ENCODE results near the gene OPRM1.

The OPRM1 gene

DNA sequence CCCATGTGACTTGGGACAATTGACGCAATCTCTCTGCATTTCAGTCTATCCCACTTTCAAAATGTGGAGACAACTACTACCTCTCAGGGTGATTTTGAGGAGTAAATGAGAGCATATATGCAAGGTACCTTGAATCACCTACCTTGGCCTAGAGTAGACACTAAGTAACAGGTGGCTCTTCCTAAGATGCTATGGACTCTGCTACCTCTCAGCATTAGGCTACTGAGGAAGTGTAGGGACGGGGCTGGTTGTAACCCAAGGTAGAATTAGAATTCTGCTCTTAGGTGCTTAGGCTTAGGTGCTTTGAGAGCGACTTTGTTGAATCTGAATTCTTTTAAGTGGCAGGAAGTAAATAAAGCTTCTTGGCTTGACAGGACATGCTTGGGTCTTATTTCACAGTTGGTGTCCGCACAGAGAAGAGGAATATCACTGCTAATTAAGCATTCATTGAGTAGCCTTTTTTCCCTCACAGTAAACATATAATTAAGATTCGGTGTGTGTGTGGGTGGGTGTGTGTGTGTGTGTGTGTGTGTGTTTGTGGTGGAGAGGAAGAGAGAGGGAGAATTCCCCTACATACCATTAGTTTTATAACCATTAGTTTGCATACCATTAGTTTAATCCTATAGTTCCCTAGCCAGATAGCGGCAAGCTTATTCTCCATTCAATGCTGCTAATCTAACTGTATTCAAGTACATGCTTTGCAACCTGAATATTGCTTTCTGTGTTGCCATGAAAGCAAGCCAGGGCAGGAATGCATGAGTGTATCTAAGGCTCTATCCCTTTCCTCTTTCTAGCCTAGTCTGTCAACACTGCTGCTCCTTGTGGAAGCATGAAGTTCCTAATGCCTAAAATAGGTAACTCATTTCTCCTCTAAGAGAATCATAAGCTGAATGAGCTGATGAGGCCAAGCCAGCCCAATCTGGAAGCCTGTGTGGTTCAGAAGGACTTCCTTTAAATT, 205.0 kb downstream of the OPRM1 start:
- no peak for DNase-seq

DNA sequence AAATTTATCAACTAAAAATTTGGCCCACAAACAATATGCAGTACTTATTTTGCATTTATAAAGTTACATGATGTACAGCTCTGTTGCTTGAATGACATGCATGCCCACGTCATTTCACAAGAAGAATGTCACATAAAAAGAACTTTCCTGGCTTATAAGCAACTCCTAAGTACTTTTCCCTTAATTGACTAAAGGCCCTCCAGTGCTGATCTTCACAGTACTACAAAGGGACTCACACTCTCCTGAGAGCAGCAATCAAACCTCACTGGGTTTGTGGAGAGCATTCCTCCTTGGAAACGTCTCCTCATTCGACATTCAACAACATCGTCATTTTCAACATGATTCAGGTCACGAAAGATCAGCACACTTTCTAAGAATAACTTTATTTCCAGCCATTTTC, 206.5 kb downstream of the OPRM1 start:
- no peak for DNase-seq

GRCh38 chr6:154246723-154247118, 207.7 kb downstream of the OPRM1 start:
- no peak for DNase-seq

GRCh38 chr6:154247119-154247861, 208.2 kb downstream of the OPRM1 start:
- DNase-seq, result no peak

GRCh38 chr6:154249499-154250298, 210.7 kb downstream of the OPRM1 start:
- DNase-seq, result no peak

DNA sequence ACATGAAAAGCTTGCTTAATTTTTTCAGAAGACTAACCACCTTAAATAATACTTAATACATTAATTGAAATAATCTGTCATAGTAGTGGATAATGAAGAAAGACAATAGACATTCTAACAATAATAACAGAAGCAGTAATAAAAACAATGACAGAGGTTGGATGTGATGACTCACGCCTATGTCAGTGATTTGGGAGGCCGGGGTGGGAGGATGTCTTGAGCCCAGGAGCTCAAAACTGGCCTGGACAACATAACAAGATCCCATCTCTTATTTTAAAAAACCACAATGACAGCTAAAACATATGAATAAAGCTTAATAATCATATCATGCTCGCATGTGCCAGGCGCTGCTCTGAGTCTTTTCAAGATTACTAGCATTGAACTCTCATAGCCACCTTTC, 212.1 kb downstream of the OPRM1 start:
- DNase-seq, result no peak

DNA sequence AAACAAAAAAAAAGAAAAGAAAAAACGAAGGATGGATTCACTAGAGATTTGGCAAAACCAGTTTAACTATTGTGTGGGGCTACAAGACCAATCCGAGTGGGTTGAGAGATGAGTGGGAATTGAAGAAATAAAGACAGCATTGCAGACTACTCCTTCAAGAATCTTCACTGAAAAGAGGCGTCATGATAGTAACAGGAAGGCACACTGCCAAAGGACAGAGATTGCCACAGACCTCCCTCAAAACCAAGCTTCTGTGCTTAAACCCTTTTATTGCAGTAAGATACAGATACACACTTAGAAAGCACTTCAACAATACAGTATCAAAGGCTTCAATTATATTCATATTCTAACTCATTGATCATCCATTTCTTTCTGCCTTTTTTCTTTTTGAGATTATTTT, 213.6 kb downstream of the OPRM1 start:
- no peak for DNase-seq

DNA sequence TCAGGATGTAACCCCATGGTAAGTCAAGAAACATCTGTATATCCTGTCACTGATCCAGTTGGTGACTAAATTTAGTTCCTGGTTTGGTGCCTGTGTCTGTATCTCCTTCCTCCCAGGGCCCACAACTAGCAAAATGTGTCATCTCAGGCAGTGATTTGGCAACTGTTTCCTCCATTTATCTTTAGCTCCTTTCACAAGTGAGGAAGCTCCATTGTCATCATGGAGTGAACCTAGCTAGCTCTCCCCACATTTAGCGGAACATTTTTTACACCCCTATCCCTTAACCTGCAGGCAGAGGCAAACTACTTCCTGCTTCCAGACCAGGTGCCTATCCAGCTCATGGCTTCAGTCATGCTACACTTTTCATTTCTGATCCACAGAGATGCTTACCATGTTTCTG, 218.0 kb downstream of the OPRM1 start:
- DNase-seq, result no peak

- DNase-seq, result no peak
These were observed 219.2 kb downstream of the OPRM1 start for GRCh38 chr6:154258064-154258757.

DNA sequence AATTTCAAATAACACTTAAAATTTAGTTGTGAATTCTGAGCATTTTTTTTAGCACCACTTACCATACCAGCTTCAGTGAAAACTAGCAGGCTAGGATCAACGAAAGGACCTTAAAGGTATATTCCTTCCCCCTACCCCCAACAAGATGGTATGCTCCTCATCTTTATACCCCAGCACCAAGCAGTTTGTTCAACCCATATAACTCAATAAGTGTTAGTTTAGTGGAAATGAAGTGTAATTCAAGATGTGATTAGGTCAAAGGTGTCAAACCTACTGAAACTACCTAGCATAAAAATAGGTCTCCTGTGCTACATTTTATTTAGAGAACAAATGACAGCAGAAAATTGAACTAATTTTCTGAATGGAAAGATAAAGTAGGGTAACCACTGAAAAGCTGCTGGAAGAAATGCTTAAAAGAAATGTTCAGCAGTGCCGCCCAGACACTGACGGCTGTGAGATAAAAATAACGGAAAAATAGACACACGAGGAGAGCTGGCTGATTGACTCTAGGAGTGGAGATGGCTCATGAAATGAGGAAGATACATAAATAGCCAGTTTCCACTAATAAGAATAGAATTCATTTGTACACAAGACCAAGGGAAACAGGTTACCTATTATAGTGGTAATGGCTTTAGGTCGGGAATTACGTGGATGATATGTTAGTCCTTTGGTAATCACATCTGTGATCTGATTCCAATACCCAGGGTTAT, 222.8 kb downstream of the OPRM1 start:
- DNase-seq, result no peak

DNA sequence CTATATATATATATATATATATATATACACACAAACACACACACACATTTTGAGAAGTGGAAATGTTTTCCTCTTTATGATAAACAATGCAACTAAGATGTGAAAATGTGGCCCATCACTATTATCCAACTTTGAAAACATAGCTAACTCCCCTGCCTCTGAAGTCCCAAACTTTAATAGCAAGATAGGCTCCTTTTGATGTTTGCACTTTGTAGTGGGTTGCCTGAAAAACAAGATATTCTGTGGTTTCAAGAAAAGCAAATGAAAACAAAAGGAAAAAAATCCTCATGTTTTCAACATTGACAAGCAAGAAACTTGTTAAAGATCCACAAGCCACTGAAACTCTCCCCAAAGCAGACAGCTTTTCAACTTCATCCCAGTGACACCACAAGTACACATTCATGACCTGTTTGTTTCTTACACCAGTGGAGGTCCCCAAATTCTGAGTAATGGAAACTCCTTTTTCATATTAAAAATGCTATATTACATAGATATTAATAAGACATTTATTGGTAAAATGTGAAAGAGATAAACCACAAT, 227.6 kb downstream of the OPRM1 start:
- no peak for DNase-seq

DNA sequence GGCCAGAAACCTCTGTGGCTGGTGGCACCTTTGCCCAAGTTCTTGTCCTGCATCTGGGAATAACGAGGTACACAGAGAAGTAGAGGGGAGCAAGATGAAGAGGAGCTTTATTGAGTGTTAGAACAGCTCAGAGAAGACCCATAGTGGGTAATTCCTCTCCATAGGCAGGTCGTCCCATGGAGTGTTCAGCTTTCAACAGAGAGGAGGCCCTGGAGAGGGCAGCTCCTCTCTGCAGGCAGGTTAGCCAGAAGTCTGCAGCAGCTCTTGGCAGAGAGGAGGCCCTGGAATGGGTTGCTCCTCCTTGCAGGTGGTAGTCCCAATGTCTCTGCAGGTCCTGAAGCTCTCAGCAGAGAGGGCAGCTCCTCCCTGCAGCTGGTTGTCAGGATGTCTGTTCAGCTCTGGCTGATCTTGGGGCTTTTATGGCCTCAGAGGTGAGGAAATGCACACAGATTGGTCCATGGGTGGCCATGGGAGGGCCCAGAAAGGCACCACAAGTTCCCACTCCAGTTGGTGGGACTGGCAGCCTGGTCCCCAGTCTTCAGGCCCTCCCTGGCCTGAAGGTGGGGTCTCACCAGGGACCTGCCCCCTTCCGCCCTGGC, 228.6 kb downstream of the OPRM1 start:
- no peak for DNase-seq

DNA sequence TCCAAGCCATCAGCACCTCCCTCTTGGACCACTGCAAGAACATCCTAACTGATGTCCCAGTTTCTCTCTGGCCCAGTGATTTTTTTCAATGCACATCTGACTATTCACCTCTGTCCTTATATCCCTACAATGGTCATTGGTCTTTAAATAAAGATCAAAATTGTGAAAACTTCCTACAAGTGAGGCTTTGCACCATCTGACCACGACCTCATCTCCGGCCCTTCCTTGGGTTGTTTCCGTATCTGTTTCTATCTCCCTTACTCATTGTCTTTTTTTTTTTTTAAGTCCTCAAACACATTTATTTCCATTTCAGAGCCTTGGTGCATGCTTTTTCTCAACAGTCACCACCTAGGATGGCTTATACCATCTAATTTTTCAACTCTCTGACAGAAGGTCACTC, 229.4 kb downstream of the OPRM1 start:
- no peak for DNase-seq

GRCh38 chr6:154274168-154274567, 235.1 kb downstream of the OPRM1 start:
- no peak for DNase-seq

DNA sequence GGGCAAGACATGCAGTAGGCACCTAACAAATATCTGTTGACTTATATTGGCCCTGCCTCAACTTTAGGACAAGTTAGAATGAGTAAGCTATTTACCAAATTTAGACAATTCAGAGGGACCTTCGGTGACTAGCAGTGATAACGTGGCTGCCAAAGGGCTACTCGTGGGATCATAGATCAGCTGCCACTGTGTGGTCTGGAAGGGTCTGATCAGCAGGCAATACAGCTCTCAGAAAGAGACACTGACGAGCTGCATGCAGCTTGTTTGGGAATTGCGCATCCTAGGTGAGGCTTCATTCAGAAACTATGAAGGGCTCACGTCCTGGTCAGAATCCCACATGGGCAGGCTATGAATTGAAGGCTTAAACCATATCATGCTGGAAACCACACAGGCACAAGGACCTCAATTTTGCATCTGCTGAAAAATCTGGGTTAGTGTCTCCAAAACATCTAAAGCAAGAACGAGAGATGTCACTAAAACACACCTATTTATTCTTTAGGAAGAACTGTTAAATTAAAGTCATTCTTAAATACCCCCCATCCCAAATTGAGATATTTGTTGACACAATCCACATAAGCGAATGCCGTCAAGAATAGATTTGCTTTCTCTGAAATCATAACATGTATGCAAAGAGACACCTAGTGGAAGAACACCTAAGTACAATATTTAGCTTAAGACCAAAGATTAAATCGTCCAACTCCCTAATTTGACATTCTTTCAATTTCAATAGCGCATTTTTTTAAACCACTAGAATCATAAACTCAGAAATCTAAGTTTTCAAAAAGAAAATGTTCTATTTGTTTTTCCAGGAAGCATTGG, 238.0 kb downstream of the OPRM1 start:
- DNase-seq, result no peak

- no peak for DNase-seq
These were observed 238.6 kb downstream of the OPRM1 start for GRCh38 chr6:154277629-154278017.

GRCh38 chr6:154280521-154280920, 241.5 kb downstream of the OPRM1 start:
- no peak for DNase-seq

DNA sequence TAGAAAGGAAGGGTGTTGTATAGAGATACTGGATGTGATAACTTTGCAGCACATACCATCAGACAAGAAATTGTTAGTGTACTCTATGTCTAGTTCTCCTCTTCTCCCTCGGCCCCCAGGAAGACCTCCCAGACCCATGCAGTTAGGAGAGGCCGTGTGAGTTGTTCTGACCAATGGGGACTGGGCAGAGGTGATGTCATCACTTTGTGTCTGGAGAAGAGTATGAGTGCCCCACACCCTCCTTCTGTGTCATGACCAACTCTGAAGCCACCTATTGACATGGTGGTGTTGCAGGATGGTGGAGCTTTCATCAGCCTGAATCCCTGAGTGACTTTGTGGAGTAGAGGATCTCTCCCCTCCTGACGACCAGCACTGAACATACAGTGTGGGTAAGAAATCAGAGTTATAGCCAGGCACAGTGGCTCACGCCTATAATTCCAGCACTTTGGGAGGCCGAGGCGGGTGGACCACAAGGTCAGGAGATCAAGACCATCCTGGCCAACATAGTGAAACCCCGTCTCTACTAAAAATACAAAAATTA, 245.3 kb downstream of the OPRM1 start:
- DNase-seq, result no peak

GRCh38 chr6:154285826-154286225, 246.8 kb downstream of the OPRM1 start:
- DNase-seq, result no peak
